SU-DHL-6 (cell line): ENCODE results near the gene WFDC13.

Source experiments
- EZH2phosphoT487 ChIP-seq: fragments of 200-600 bp; sonication (generic), shearing (Covaris generic); conservative IDR thresholded peaks from 2 replicates; pipeline ENCODE4 v1.6.1; 2018; ENCODE audit warnings: mild to moderate bottlenecking, antibody characterized with exemption, low read length, moderate library complexity, mixed read lengths
- TF ChIP-seq, protein P1 (sequence below): fragments of 200-600 bp; sonication (generic); IDR thresholded peaks from one replicate; pipeline ENCODE4 v1.5.1; 2017; ENCODE audit warnings: antibody characterized with exemption, mild to moderate bottlenecking, low read length, moderate library complexity; ENCODE audit not compliant: insufficient read depth, poor library complexity, severe bottlenecking

DNA sequence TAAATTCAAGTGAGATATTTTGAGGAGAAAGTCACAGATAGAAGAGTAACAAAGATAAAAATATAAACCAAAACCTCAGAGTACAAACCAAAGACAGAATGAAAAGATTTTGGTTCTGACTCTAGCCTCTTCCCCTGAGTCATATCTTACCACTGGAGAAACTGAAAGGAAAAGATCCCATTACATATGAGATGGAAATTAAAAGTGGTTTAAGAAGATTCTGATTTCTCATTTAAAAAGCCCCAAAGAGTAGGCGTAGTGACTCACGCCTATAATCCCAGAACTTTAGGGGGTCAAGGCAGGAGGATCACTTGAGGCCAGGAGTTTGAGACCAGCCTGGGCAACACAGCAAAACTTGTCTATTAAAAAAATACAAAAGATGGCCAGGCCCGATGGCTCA lies 50.9 kb downstream of the WFDC13 start:
- TF ChIP-seq, protein P1, sequence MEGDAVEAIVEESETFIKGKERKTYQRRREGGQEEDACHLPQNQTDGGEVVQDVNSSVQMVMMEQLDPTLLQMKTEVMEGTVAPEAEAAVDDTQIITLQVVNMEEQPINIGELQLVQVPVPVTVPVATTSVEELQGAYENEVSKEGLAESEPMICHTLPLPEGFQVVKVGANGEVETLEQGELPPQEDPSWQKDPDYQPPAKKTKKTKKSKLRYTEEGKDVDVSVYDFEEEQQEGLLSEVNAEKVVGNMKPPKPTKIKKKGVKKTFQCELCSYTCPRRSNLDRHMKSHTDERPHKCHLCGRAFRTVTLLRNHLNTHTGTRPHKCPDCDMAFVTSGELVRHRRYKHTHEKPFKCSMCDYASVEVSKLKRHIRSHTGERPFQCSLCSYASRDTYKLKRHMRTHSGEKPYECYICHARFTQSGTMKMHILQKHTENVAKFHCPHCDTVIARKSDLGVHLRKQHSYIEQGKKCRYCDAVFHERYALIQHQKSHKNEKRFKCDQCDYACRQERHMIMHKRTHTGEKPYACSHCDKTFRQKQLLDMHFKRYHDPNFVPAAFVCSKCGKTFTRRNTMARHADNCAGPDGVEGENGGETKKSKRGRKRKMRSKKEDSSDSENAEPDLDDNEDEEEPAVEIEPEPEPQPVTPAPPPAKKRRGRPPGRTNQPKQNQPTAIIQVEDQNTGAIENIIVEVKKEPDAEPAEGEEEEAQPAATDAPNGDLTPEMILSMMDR: no peak
- TF ChIP-seq EZH2phosphoT487: no peak
